Ovary (tissue), 9 donors: ENCODE results near the gene C1orf21. TPM values are rescaled to one million over a fixed set of nuclear protein-coding genes. Genes with fewer than 3 reads are reported as not detected.

Experiments
- DNase-seq, 5 donors: peaks; one replicate each; pipeline ENCODE4 v3.0.0-alpha.2; 2019 to 2020
- H3K27ac ChIP-seq, 2 donors: fragments of 200-600 bp; one replicate each; pipeline versions ENCODE4 v1.5.1 to v1.8.0; 2019 to 2022
- H3K27me3 ChIP-seq: fragments of 200-600 bp; one replicate; pipeline ENCODE4 v1.8.0; 2022
- H3K36me3 ChIP-seq: fragments of 200-600 bp; sonication (generic); one replicate; pipeline ENCODE4 v1.5.1; 2019
- H3K4me1 ChIP-seq: one replicate; pipeline ENCODE4 v1.8.1; 2013; ENCODE audit warnings: mild to moderate bottlenecking, moderate library complexity; ENCODE audit not compliant: insufficient read depth
- H3K4me3 ChIP-seq: fragments of 200-600 bp; sonication (generic); one replicate; pipeline ENCODE4 v1.5.1; 2017
- H3K9me3 ChIP-seq, 2 donors: fragments of 200-600 bp in 1 of 2; sonication (generic) in 1 of 2; one replicate each; pipeline versions ENCODE4 v1.5.1 to v1.8.1; 2013 to 2019; ENCODE audit warnings: mild to moderate bottlenecking in 1 of 2, moderate library complexity in 1 of 2
- CTCF ChIP-seq, 3 donors: fragments of 450-650 bp in 2 of 3; fragments of 200-600 bp in 1 of 3; IDR thresholded peaks; one replicate each; pipeline versions ENCODE4 v1.5.1 to v1.8.0; 2016 to 2022; ENCODE audit warnings: antibody characterized with exemption in 3 of 3, mild to moderate bottlenecking in 1 of 3
- EP300 ChIP-seq: sonication (generic); formaldehyde crosslinking; IDR thresholded peaks from one replicate; pipeline ENCODE4 v1.6.1; 2017; ENCODE audit warnings: antibody characterized with exemption
- POLR2A ChIP-seq: fragments of 450-650 bp; IDR thresholded peaks from one replicate; pipeline ENCODE4 v1.6.1; 2017; ENCODE audit warnings: antibody characterized with exemption, mild to moderate bottlenecking, moderate library complexity
- WGBS, 3 donors: extraction: QIAGEN DNeasy Blood & Tissue Kit in 1 of 3; methylation state at CpG; one replicate each; pipeline versions ENCODE4 v1.1.5 to v1.1.7; 2013 to 2017; 5-methylcytosine and 5-hydroxymethylcytosine counted together
- intact Hi-C, 4 donors: fragments of 100-400 bp; cut with DNase I; formaldehyde crosslinking; loops; one replicate each; pipeline versions ENCODE4 v1.11.0 to v1.15.1; 2022 to 2023
- polyA plus RNA-seq, 2 donors: library from polyadenylated mRNA; stranded (reverse); fragments of 200-250 nt in 1 of 2; fragments of 350-450 nt in 1 of 2; fragmentation: Illumina TruSeq in 1 of 2; extraction: RNeasy Lipid Tissue Mini Kit (QIAGEN cat#74804) in 1 of 2; gene quantifications; one replicate each; pipeline ENCODE4 v1.2.3, GENCODE V29; 2013 to 2014
- total RNA-seq, 7 donors: library from RNA; depleted of rRNA in 2 of 7; stranded (reverse); fragments of >200 nt in 2 of 7; fragmentation: NEBNext Ultra II Directional in 3 of 7; extraction: Animal tissue kit (Norgen Biotek cat#: 25700) in 3 of 7; gene quantifications; one replicate each; pipeline versions ENCODE4 v1.1.0 to v1.2.4, GENCODE V29; 2016 to 2023
- donor health status: DM: no; HTN: no; CAD: no; lungs with moderate emphysema.
- donor health status: DM: no; HTN: no; CAD: no.
- donor health status: Bipolar disorder and iron deficiency.
- donor health status: DM: yes; HTN: yes; CAD: no.
- donor health status: DM: no; HTN: no; CAD: no.
- donor health status: DM: yes; HTN: yes; CAD: no.

C1orf21 gene
- total and polyA plus RNA-seq, 9 donors = 22.9 to 108 (median 59.4) TPM

- no peak overlapping the region for H3K27ac ChIP-seq
Measured at GRCh38 chr1:184577319-184577718, 190.5 kb downstream of the C1orf21 start.

GRCh38 chr1:184582411-184582810 lies 195.6 kb downstream of the C1orf21 start:
- intact Hi-C loops = no loop called here
- no peak for DNase-seq
- no peaks in the 10 kb centered on the region for H3K4me1 ChIP-seq
- no peaks in the 10 kb centered on the region for H3K36me3 ChIP-seq
- TF ChIP-seq CTCF (IDR thresholded peaks at IDR 0.05) (no peak), POLR2A (no peak), EP300 (no peak)
- H3K27me3 ChIP-seq = no peaks in the 10 kb centered on the region
- no peak overlapping the region for H3K27ac ChIP-seq
- WGBS, 3 donors = 88 to 100% (median 92%) methylated on average over 2 of the region's 2 CpGs
- H3K4me3 ChIP-seq = no peak overlapping the region
- H3K9me3 ChIP-seq = no peaks in the 10 kb centered on the region

More at GRCh38 chr1:184577319-184577718, 190.5 kb downstream of the C1orf21 start:
- H3K4me1 ChIP-seq = no peaks in the 10 kb centered on the region
- 76 to 87% (median 84%) methylated on average over 6 of the region's 6 CpGs for WGBS, 3 donors
- no peaks in the 10 kb centered on the region for H3K27me3 ChIP-seq
- intact Hi-C loops = no loop called here
- no peak for DNase-seq
- no peaks in the 10 kb centered on the region for H3K36me3 ChIP-seq
- H3K4me3 ChIP-seq = no peak overlapping the region
- no peaks in the 10 kb centered on the region for H3K9me3 ChIP-seq
- TF ChIP-seq POLR2A = no peak

GRCh38 chr1:184583849-184584248 lies 197.0 kb downstream of the C1orf21 start:
- intact Hi-C loops = no loop called here
- no peak overlapping the region for H3K27ac ChIP-seq
- DNase-seq = peak in 3 of 5 donors; percentile 16 to 48 (median 40)
- WGBS, 3 donors = 17 to 35% (median 17%) methylated on average over 5 of the region's 5 CpGs
- no peaks in the 10 kb centered on the region for H3K9me3 ChIP-seq
- TF ChIP-seq CTCF (IDR thresholded peaks at IDR 0.05) (no peak), EP300 (no peak), POLR2A (no peak)
- no peak overlapping the region for H3K4me3 ChIP-seq
- no peaks in the 10 kb centered on the region for H3K4me1 ChIP-seq
- no peaks in the 10 kb centered on the region for H3K36me3 ChIP-seq
- H3K27me3 ChIP-seq = no peaks in the 10 kb centered on the region

GRCh38 chr1:184588701-184589100 lies 201.9 kb downstream of the C1orf21 start:
- WGBS, 3 donors = 94 to 96% (median 96%) methylated on average over 3 of the region's 3 CpGs
- no peak for TF ChIP-seq CTCF (IDR thresholded peaks at IDR 0.05)
- no peak for TF ChIP-seq POLR2A
- TF ChIP-seq EP300 = no peak
- intact Hi-C loops = no loop called here

GRCh38 chr1:184590163-184590750 lies 203.4 kb downstream of the C1orf21 start:
- no peak for DNase-seq
- Histone ChIP-seq H3K27me3 (no peaks in the 10 kb centered on the region), H3K4me3 (no peak overlapping the region), H3K4me1 (no peaks in the 10 kb centered on the region), H3K9me3 (no peaks in the 10 kb centered on the region), H3K36me3 (no peaks in the 10 kb centered on the region), H3K27ac (no peak overlapping the region)
- WGBS, 3 donors = 80 to 94% (median 88%) methylated on average over 5 of the region's 5 CpGs
- TF ChIP-seq POLR2A = no peak
- intact Hi-C loops = no loop called here

More at GRCh38 chr1:184588701-184589100, 201.9 kb downstream of the C1orf21 start:
- Histone ChIP-seq H3K9me3 (no peaks in the 10 kb centered on the region), H3K27ac (no peak overlapping the region), H3K4me1 (no peaks in the 10 kb centered on the region), H3K36me3 (no peaks in the 10 kb centered on the region), H3K4me3 (no peak overlapping the region), H3K27me3 (no peaks in the 10 kb centered on the region)
- no peak for DNase-seq
